Esophagus squamous epithelium (tissue), 5 donors: ENCODE results near the gene SFMBT2. TPM values are rescaled to one million over a fixed set of nuclear protein-coding genes. Genes with fewer than 3 reads are reported as not detected.
"Not testable (repeated sequence)": the region's sequence is repeated elsewhere in the genome, so short reads cannot be mapped to it uniquely, and the experiment has no call there.

Experiments used
- DNase-seq: peaks from one replicate; lab custom pipeline; 2025; lab: John Stamatoyannopoulos, UW
- H3K27ac ChIP-seq, 4 donors: fragments of 200-600 bp; sonication (generic); one replicate each; pipeline ENCODE4 v1.5.1; 2016 to 2019; ENCODE audit warnings: mild to moderate bottlenecking in 1 of 4
- H3K27me3 ChIP-seq, 4 donors: fragments of 200-600 bp; sonication (generic); 1 replicate in 3 of 4; 2 replicates in 1 of 4; pipeline versions ENCODE4 v1.5.1 to v1.6.0; 2017 to 2021; ENCODE audit warnings: antibody characterized with exemption in 1 of 4
- H3K36me3 ChIP-seq, 3 donors: fragments of 200-600 bp; sonication (generic); one replicate each; pipeline ENCODE4 v1.5.1; 2016 to 2019
- H3K4me1 ChIP-seq, 3 donors: fragments of 200-600 bp; sonication (generic); one replicate each; pipeline ENCODE4 v1.5.1; 2017 to 2019
- H3K4me3 ChIP-seq, 4 donors: fragments of 200-600 bp; sonication (generic); 1 replicate in 3 of 4; 2 replicates in 1 of 4; pipeline ENCODE4 v1.5.1; 2016 to 2019; ENCODE audit warnings: mild to moderate bottlenecking in 2 of 4, moderate library complexity in 1 of 4
- H3K9me3 ChIP-seq, 3 donors: fragments of 200-600 bp; sonication (generic); one replicate each; pipeline ENCODE4 v1.5.1; 2016 to 2019
- CTCF ChIP-seq, 6 experiments: fragments of 450-650 bp in 4 of 6; fragments of 200-600 bp in 2 of 6; sonication (generic) in 2 of 6; IDR thresholded peaks; one replicate each; pipeline ENCODE4 v1.5.1; 2016 to 2019; ENCODE audit warnings: antibody characterized with exemption in 6 of 6, mild to moderate bottlenecking in 4 of 6, moderate library complexity in 4 of 6
- POLR2A ChIP-seq, 4 donors: fragments of 450-650 bp; IDR thresholded peaks; one replicate each; pipeline ENCODE4 v1.6.1; 2017; ENCODE audit warnings: antibody characterized with exemption in 4 of 4, mild to moderate bottlenecking in 4 of 4, moderate library complexity in 3 of 4
- WGBS, 2 donors: methylation state at CpG; one replicate each; pipeline ENCODE4 v1.1.5; 2018; 5-methylcytosine and 5-hydroxymethylcytosine counted together
- intact Hi-C: fragments of 100-400 bp; cut with DNase I; formaldehyde crosslinking; loops from one replicate; pipeline ENCODE4 v1.15.0; 2022
- total RNA-seq, 4 donors: library from RNA; depleted of rRNA; stranded (reverse); fragments of >200 nt; gene quantifications; one replicate each; pipeline ENCODE4 v1.1.0, GENCODE V29; 2016
- donor health status: DM: yes; HTN: yes; CAD: no.

The SFMBT2 gene
- total RNA-seq, 4 donors from 2014 or later = 0.72 to 5.0 (median 1.4) TPM

- Histone ChIP-seq H3K27ac (no peak overlapping the region), H3K4me3 (no peak overlapping the region), H3K9me3 (no peaks in the 10 kb centered on the region), H3K36me3 (peaks cover 0 to 42% (median 0%) of the 10 kb centered on the region in 3 donors), H3K4me1 (no peaks in the 10 kb centered on the region), H3K27me3 (no peaks in the 10 kb centered on the region)
- intact Hi-C loops = no loop called here
- TF ChIP-seq CTCF (IDR thresholded peaks at IDR 0.05) (no peak), POLR2A (IDR thresholded peaks at IDR 0.05) (no peak)
- no peak for DNase-seq
- 76 to 86% methylated on average over 3 to 7 of the region's 7 CpGs for WGBS, 2 donors
Observed at GRCh38 chr10:7193369-7193768, 217.5 kb downstream of the SFMBT2 start.

- peaks cover 0 to 37% (median 0%) of the 10 kb centered on the region in 3 donors for H3K36me3 ChIP-seq
- no peak for TF ChIP-seq CTCF (IDR thresholded peaks at IDR 0.05)
- TF ChIP-seq POLR2A (IDR thresholded peaks at IDR 0.05) = no peak
- WGBS, 2 donors = 67 to 74% methylated on average over 7 to 8 of the region's 10 CpGs
- no peak overlapping the region for H3K4me3 ChIP-seq
- intact Hi-C loops = no loop called here
- no peaks in the 10 kb centered on the region for H3K9me3 ChIP-seq
- H3K27me3 ChIP-seq = no peaks in the 10 kb centered on the region
- DNase-seq = no peak
- H3K27ac ChIP-seq = no peak overlapping the region
- no peaks in the 10 kb centered on the region for H3K4me1 ChIP-seq
Observed at GRCh38 chr10:7192831-7193361, 217.9 kb downstream of the SFMBT2 start.

- 88 to 92% methylated on average over 9 of the region's 9 CpGs for WGBS, 2 donors
- peaks cover 0 to 29% (median 0%) of the 10 kb centered on the region in 3 donors for H3K36me3 ChIP-seq
- intact Hi-C loops = no loop called here
Observed at GRCh38 chr10:7192061-7192460, 218.8 kb downstream of the SFMBT2 start.

GRCh38 chr10:7190772-7191171, 220.1 kb downstream of the SFMBT2 start:
- 70 to 92% methylated on average over 5 of the region's 5 CpGs for WGBS, 2 donors
- H3K36me3 ChIP-seq = peaks cover 0 to 16% (median 0%) of the 10 kb centered on the region in 3 donors
- H3K27me3 ChIP-seq, DNase-seq, H3K4me3 ChIP-seq, H3K4me1 ChIP-seq, intact Hi-C loops, H3K9me3 ChIP-seq, H3K27ac ChIP-seq: not testable (repeated sequence)

More at GRCh38 chr10:7192061-7192460, 218.8 kb downstream of the SFMBT2 start:
- H3K4me1 ChIP-seq = no peaks in the 10 kb centered on the region
- TF ChIP-seq POLR2A (IDR thresholded peaks at IDR 0.05) (no peak), CTCF (IDR thresholded peaks at IDR 0.05) (no peak)
- no peak for DNase-seq
- H3K27ac ChIP-seq = no peak overlapping the region
- H3K9me3 ChIP-seq = no peaks in the 10 kb centered on the region
- no peak overlapping the region for H3K4me3 ChIP-seq
- no peaks in the 10 kb centered on the region for H3K27me3 ChIP-seq

GRCh38 chr10:7189909-7190308, 220.9 kb downstream of the SFMBT2 start:
- H3K27me3 ChIP-seq = no peaks in the 10 kb centered on the region

More at GRCh38 chr10:7189909-7190308, 220.9 kb downstream of the SFMBT2 start:
- no peaks in the 10 kb centered on the region for H3K9me3 ChIP-seq
- TF ChIP-seq POLR2A (IDR thresholded peaks at IDR 0.05) (no peak), CTCF (IDR thresholded peaks at IDR 0.05) (no peak)
- no peak overlapping the region for H3K27ac ChIP-seq
- H3K36me3 ChIP-seq = peaks cover 0 to 7% (median 0%) of the 10 kb centered on the region in 3 donors
- 83 to 88% methylated on average over 11 of the region's 11 CpGs for WGBS, 2 donors
- intact Hi-C loops = no loop called here
- H3K4me1 ChIP-seq = no peaks in the 10 kb centered on the region
- H3K4me3 ChIP-seq = no peak overlapping the region
- DNase-seq = no peak
